HG03064 (cell line): ENCODE data around the gene NLRP2B.
"Not testable (repeated sequence)": the region's sequence is repeated elsewhere in the genome, so short reads cannot be mapped to it uniquely, and the experiment has no call there.

ENCODE experiments used
- ATAC-seq: cut with Tn5 transposase; IDR thresholded peaks from one replicate; pipeline ENCODE4 v1.9.1; 2021; ENCODE audit warnings: low read depth; ENCODE audit not compliant: unreplicated experiment

Gene NLRP2B

DNA sequence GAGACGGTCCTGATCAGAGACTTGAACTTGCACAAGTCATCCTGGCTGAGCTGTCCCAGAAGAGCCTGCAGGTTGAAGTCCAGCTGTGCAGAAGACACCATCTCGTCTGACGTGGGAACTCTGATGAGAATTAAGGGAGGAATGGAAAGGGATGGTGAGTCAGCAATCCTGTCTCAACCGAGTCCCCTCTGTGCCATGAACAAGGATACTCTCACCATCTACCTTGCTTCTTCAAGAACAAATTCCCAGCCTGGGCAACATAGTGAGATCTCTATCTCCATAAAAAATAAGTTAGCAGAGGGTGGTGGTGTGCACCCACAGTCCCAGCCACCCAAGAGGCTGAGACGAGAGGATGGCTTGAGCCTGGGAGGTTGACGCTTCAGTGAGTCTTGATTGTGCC is at the start of gene NLRP2B:
Gene NLRP2B, minus strand, starts transcription at position 101 of the 400 bp plus-strand sequence.
- ATAC-seq: no peak

DNA sequence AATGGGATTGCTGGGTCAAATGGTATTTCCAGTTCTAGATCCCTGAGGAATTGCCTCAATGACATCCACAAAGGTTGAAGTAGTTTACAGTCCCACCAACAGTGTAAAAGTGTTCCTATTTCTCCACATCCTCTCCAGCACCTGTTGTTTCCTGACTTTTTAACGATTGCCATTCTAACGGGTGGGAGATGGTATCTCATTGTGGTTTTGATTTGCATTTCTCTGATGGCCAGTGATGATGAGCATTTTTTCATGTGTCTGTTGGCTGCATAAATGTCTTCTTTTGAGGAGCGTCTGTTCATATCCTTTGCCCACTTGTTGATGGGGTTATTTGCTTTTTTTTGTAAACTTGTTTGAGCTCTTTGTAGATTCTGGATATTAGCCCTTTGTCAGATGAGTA is 45.9 kb upstream of the NLRP2B start:
- not testable (repeated sequence) for ATAC-seq

DNA sequence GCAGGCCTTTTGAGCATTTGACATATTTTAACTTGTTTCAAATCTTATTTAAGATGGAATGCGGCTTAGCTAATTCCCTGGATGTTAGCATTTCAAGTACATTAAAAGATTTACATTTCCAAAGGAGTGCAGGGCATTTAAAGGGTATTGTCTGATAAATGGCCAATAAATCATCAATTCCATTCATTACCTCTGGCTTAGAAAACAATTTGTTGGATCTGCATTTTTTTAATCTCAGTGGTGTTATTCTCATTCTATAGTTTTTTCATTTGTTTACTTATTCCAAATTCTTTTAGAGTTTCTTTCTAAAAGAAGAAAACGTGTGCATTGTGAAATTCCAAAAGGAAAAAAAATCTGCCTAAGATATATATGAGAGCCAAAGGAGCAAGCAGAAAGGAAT is 1.3 kb upstream of the NLRP2B start:
- ATAC-seq: no peak

DNA sequence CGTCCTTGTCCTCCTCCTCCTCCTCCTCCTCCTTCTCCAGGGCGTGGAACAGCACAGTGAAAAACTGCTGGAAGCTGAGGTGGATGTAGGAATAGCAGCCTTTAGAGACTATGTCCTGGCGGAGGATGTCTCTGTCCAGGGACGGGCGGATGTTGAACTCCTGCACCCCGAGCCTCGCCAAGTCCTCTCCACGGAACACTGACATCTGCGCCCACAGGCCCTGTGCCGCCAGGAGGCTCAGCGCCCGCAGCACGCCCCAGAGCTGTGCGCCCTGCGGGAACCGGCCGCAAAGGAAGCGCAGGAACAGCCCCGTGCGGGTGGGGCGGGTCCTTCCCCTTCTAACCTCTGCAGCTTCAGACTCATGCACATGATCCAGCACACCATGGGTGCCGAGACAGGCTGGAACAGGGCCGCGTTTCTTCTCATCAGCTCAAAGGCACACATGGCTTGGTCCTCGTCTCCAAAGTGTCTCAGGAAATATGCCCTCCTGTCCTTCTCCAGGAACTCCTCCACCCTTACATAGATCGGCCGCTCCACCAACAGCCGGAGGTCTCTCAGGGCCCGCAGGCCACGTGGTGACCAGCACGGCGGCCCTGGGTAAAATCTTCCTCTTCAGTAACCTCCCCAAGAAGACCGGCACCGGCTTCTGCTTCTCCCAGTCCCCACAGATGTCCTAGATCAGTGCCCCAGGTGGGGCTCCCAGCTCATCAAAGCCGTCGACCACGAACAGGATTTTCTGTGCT is 1.2 kb downstream of the NLRP2B start:
- ATAC-seq: no peak

DNA sequence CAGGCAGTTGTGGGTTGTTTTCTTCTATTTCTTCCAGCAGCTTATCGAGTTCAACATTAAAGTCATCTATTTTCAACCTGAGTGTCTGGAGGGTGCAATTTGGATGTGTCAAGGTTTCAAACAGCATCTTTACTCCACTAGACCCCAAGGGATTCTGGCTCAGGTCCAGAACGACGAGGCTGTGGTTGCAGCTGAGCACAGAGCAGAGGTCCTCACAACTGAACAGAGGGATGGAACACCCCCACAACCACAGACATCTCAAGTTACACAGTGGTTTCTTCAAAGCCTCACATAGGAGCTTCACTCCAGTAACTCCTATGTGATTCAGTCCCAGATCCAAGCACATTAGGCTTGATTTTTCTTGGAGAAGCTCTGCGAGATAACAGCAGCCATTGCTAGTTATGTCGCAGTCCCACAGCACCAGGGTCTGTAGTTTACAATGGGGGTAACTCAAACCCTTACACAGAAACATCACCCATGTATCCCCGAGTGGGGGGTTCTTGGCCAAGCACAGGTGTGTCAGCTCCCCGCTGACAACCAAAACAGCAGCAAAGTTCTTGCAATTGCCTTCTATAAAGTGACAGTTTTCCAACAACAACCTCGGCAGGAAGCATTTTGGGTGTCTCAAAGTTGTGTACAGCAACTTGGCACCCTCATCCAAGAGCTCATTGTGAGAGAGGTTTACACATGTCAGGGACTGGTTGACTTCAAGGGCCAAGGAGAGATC is 2.8 kb downstream of the NLRP2B start:
- ATAC-seq: no peak

DNA sequence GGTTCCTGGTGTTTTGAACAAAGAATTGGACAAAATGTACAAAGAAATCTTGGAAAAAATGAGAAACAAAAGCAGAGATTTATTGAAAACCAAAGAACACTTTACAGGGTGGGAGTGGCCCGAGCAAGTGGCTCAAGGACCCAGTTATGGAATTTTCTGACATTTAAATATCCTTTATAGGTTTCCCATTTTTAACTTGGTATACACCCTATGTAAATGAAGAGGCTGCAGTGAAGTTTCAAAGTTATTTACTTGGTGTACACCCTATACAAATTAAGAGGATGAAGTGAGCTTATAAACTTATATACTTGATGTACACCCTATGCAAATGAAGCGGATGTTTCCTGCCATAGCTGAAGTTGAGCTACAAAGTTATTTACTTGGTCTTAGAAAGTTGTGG is 4.7 kb downstream of the NLRP2B start:
- no peak for ATAC-seq

DNA sequence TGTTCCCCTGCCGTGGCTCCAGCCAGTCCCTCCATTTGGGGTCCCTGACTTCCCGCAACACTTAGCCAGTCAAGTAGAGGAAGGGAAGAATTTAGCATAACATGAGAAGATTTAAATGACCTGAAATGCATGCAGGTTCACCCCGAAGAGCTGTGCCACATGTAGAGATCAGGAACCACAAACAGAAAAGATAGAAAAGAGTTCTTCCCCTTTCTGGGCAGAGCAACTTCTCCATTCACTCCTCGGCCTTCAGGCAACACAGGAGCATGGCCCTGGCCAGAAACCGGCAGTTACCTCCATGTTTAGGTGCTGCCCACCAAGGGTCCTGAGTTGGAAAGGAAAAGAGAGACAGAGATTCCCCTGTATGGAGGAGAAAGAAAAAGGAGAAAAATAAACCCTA is 5.2 kb downstream of the NLRP2B start:
- no peak for ATAC-seq

DNA sequence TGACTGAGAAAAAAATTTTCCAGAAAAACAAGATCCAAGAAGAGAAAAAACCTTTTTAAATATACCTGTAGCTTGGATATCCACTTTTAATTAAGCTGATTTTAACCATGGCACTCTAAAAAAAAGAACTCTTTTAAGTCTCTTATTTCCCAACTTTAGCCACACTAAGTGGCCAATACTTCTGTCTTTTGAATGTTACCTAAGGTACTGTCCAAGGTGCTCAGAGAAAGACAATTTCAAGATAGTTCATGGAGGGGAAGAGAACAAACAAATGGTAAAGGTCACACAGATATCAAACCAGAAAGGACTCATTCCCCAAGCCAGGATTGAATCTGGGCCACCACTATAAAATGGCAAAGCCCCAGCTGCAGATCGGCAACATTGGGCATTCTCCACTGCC is 10.1 kb downstream of the NLRP2B start:
- no peak for ATAC-seq

DNA sequence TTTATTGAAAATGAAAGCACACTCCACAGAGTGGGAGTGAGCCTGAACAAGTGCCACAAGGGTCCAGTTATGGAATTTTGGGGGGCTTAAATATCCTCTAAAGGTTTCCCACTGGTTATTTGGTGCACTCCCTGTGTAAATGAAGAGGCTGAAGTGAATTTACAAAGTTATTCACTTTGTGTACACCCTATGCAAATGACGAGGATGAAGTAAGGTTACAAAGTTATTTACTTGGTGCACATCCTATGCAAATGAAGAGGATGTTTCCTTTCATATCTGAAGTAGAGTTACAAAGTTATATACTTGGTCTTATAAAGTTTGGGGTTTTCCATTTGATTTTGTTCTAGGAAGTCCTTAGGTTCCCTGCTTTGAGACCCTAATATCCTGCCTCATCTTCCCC is 13.1 kb downstream of the NLRP2B start:
- no peak for ATAC-seq

DNA sequence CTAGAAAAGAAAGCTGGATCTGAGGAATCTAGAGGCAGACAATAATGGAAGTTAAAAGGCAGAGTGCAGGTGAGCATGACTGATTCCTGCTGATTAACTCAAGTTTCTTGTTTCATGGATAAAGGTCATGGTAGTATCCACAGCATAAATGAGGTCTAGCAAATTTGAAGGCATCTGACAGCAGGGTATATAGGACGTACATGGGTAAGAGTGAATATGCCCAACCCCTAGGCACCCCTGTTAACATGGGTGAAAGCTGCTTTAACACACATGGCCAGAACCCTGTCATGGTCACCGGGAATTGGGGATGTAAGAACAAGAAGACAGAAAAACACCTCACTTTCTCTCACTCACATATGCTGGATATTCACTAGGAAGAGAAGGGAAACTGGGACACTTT is 25.0 kb downstream of the NLRP2B start:
- no peak for ATAC-seq

DNA sequence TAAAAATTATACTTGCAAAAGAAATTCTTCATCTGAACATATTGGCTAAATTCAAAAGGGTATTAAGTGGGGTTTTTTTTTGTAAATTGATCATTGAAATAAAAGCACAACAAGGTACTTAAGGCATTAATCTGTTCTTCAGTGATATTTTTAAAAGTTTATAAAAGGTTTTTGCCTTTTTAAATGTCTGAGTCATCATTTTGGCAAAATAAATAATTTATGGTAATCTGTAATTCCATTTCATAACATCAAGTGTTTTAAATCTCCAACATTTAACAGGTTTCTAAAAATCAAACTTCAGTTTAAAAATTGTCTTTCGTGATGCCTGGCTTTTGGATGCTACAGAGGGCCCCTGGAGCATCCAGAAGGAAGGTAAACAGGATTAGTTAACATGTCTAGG is 27.4 kb downstream of the NLRP2B start:
- no peak for ATAC-seq

DNA sequence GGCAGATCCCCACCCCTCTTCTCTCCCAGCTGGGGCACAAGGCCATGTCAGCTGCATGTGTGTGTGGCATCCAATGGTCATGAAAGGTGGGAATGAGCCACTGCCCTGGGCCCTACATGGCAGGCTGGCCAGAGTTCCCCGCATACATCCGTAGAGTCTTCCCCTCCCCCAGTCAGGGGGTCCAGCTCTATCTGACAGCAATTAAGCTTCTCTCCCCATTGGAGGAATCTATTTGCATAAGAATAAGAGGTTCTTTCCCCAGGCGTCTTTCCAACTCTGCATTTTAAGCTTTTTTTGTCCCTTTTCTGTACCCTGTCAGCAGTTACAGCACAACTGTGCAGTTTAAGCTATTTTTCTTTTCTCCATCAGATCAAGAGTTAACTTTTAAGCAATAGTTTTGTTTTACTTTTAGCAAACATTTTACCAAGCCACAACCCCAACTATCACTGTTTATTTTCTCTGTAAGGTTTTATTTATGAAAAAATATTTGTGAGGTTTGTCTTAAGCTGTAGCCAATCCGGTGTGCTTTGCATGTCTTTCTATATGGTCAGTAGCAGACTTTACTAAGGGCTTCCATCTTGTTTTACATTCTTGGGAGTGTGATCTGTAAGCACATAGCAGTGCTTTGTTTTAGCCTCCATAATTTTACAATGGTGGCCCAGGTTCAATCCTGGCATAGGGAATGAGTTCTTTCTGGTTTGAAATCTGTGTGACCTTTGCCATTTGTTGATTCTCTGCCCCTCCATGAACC is 28.7 kb downstream of the NLRP2B start:
- ATAC-seq: no peak

DNA sequence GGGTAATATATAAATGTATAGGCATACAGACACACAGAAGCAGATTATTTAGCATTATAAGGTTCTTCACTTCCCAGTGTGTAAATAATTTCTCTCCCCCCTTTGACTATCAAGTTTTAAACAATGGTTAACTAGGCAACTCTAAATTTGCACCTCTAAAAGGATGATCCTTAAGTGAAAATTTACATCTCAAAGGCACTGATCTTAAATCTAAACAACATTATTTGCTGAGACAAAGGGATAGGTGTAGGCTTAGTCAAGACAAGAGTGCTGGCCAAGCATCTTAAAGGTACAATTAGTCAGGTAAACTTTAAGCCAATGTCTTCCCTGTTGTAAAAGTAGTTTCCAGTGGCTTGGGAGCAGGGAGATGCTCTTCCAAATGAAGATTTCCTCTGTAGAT is 33.0 kb downstream of the NLRP2B start:
- no peak for ATAC-seq

DNA sequence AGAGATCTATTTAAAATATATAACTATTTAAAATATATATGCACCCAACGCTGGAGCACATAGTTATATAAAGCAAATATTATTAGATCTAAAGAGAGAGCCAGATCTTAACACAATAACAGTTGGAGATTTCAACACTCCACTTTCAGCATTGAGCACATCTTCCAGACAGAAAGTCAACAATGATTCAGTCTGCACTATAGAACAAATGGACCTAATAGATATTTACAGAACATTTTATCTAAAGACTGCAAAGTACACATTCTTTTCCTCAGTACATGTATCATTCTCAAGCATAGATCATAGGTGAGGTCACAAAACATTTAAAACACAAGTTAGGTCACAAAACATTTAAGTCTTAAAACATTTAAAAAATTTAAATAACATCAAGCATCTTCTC is 36.4 kb downstream of the NLRP2B start:
- ATAC-seq: no peak

DNA sequence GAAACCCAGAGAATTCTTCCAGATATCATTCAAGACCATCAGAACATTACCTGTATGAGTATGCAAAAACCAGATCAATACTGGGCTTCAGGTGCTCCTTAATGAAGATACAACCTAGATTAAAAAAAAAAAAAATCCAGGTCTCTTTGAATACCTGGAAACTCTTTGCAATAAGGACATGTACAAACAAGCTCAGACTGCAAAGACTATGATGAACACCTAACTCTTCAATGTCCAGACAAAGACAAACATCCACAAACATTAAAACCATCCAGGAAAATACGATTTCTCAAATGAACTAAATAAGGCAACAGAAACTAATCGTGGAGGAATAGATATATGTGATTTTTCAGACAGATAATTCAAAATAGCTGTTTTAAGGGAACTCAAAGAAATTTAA is 38.7 kb downstream of the NLRP2B start:
- no peak for ATAC-seq

DNA sequence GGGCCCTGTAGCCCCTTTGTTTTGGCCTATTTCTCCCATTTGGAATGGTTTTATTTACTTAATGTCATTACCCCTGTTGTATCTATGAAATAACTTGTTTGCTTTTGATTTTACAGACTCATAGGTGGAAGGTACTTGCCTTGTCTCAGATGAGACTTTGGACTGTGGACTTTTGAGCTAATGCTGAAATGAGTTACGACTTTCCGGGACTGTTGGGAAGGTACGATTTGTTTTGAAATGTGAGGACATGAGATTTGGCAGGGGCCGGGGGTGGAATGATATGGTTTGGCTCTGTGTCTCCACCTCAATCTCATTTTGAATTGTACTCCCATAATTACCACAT is 39.4 kb downstream of the NLRP2B start:
- no peak for ATAC-seq

DNA sequence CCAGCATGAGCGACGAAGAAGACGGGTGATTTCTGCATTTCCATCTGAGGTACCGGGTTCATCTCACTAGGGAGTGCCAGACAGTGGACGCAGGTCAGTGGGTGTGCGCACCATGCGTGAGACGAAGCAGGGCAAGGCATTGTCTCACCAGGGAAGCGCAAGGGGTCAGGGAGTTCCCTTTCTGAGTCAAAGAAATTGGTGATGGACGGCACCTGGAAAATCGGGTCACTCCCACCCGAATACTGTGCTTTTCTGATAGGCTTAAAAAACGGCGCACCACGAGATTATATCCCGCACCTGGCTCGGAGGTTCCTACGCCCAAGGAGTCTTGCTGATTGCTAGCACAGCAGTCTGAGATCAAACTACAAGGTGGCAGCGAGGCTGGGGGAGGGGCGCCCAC is 50.6 kb downstream of the NLRP2B start:
- not testable (repeated sequence) for ATAC-seq
